ENCODE results near the gene CNST.

DNA sequence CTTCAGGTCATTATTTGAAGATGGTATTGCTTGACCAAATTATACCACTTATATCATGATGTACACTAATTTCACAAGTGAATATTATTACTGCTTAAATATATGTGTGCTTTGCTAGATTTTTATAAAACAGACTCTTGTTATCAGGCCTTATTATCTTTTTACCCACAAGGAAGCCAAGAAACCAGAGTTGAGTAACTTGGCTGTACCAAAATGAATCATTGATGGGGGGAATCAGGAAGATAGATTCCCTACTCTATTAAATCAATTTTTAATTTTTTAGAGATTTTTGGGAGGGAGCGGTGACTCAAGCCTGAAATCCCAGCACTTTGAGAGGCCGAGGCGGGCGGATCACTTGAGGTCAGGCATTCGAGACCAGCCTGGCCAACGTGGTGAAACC lies 141.9 kb downstream of the CNST start:
- TF ChIP-seq, protein P1, sequence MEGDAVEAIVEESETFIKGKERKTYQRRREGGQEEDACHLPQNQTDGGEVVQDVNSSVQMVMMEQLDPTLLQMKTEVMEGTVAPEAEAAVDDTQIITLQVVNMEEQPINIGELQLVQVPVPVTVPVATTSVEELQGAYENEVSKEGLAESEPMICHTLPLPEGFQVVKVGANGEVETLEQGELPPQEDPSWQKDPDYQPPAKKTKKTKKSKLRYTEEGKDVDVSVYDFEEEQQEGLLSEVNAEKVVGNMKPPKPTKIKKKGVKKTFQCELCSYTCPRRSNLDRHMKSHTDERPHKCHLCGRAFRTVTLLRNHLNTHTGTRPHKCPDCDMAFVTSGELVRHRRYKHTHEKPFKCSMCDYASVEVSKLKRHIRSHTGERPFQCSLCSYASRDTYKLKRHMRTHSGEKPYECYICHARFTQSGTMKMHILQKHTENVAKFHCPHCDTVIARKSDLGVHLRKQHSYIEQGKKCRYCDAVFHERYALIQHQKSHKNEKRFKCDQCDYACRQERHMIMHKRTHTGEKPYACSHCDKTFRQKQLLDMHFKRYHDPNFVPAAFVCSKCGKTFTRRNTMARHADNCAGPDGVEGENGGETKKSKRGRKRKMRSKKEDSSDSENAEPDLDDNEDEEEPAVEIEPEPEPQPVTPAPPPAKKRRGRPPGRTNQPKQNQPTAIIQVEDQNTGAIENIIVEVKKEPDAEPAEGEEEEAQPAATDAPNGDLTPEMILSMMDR (IDR thresholded peaks at IDR 0.05): no peak
- TF ChIP-seq POLR2A (IDR thresholded peaks at IDR 0.05): no peak

Measured in lower leg skin (tissue), 3 donors.